Measurements from ENCODE around the gene PTPRG.

PTPRG gene

GRCh38 chr3:62132027-62132602, 570.7 kb downstream of the PTPRG start:
- ATAC-seq (replicated peaks): no peak
- no peaks in the 10 kb centered on the region for H3K4me1 Mint-ChIP-seq
- no peaks in the 10 kb centered on the region for H3K36me3 Mint-ChIP-seq
- no peak for DNase-seq
- H3K27ac Mint-ChIP-seq: no peak overlapping the region
- H3K4me3 Mint-ChIP-seq: no peak overlapping the region
- H3K27me3 Mint-ChIP-seq: peaks cover 7 to 8% of the 10 kb centered on the region in 2 donors
- no peaks in the 10 kb centered on the region for H3K9me3 Mint-ChIP-seq

GRCh38 chr3:62133015-62133414, 571.6 kb downstream of the PTPRG start:
- Mint-ChIP-seq H3K27ac (no peak overlapping the region), H3K4me1 (no peaks in the 10 kb centered on the region), H3K4me3 (no peak overlapping the region), H3K9me3 (no peaks in the 10 kb centered on the region), H3K27me3 (peaks cover 7 to 8% of the 10 kb centered on the region in 2 donors), H3K36me3 (no peaks in the 10 kb centered on the region)
- ATAC-seq (replicated peaks) (no peak), DNase-seq (no peak)

- H3K4me1 Mint-ChIP-seq: no peaks in the 10 kb centered on the region
- no peaks in the 10 kb centered on the region for H3K9me3 Mint-ChIP-seq
- H3K27me3 Mint-ChIP-seq: peaks cover 7 to 8% of the 10 kb centered on the region in 2 donors
- H3K36me3 Mint-ChIP-seq: no peaks in the 10 kb centered on the region
- no peak overlapping the region for H3K27ac Mint-ChIP-seq
- DNase-seq (no peak), ATAC-seq (replicated peaks) (no peak)
- no peak overlapping the region for H3K4me3 Mint-ChIP-seq
Measured at GRCh38 chr3:62134061-62134496, 572.7 kb downstream of the PTPRG start.

- Mint-ChIP-seq H3K36me3 (no peaks in the 10 kb centered on the region), H3K27ac (no peak overlapping the region), H3K4me1 (no peaks in the 10 kb centered on the region), H3K27me3 (peaks cover 7 to 8% of the 10 kb centered on the region in 2 donors), H3K9me3 (no peaks in the 10 kb centered on the region), H3K4me3 (no peak overlapping the region)
- DNase-seq (no peak), ATAC-seq (replicated peaks) (no peak)
Measured at GRCh38 chr3:62135741-62136140, 574.4 kb downstream of the PTPRG start.

GRCh38 chr3:62139957-62140356, 578.6 kb downstream of the PTPRG start:
- Mint-ChIP-seq H3K27me3 (peaks cover 0 to 7% of the 10 kb centered on the region in 2 donors), H3K4me1 (no peaks in the 10 kb centered on the region), H3K4me3 (no peak overlapping the region), H3K27ac (no peak overlapping the region), H3K9me3 (no peaks in the 10 kb centered on the region), H3K36me3 (no peaks in the 10 kb centered on the region)
- no peak for ATAC-seq (replicated peaks)
- DNase-seq: no peak

GRCh38 chr3:62142331-62143085, 581.1 kb downstream of the PTPRG start:
- DNase-seq: no peak
- ATAC-seq (replicated peaks): no peak
- H3K27me3 Mint-ChIP-seq: no peaks in the 10 kb centered on the region
- no peaks in the 10 kb centered on the region for H3K4me1 Mint-ChIP-seq
- H3K9me3 Mint-ChIP-seq: no peaks in the 10 kb centered on the region
- H3K4me3 Mint-ChIP-seq: no peak overlapping the region
- H3K36me3 Mint-ChIP-seq: no peaks in the 10 kb centered on the region
- no peak overlapping the region for H3K27ac Mint-ChIP-seq

- no peak overlapping the region for H3K4me3 Mint-ChIP-seq
Measured at GRCh38 chr3:62143843-62144450, 582.6 kb downstream of the PTPRG start.

GRCh38 chr3:62144482-62144881, 583.1 kb downstream of the PTPRG start:
- DNase-seq: no peak
- H3K9me3 Mint-ChIP-seq: peaks cover 0 to under 1% of the 10 kb centered on the region in 2 donors
- no peak overlapping the region for H3K4me3 Mint-ChIP-seq
- no peak overlapping the region for H3K27ac Mint-ChIP-seq
- H3K36me3 Mint-ChIP-seq: no peaks in the 10 kb centered on the region
- no peaks in the 10 kb centered on the region for H3K27me3 Mint-ChIP-seq
- ATAC-seq (replicated peaks): no peak
- H3K4me1 Mint-ChIP-seq: no peaks in the 10 kb centered on the region

More at GRCh38 chr3:62143843-62144450, 582.6 kb downstream of the PTPRG start:
- ATAC-seq (replicated peaks): no peak
- Mint-ChIP-seq H3K27me3 (no peaks in the 10 kb centered on the region), H3K36me3 (no peaks in the 10 kb centered on the region), H3K9me3 (no peaks in the 10 kb centered on the region), H3K27ac (no peak overlapping the region), H3K4me1 (no peaks in the 10 kb centered on the region)
- no peak for DNase-seq

- ATAC-seq (replicated peaks) (no peak), DNase-seq (no peak)
- Mint-ChIP-seq H3K4me3 (no peak overlapping the region), H3K4me1 (no peaks in the 10 kb centered on the region), H3K36me3 (no peaks in the 10 kb centered on the region), H3K27ac (no peak overlapping the region), H3K9me3 (peaks cover 0 to 3% of the 10 kb centered on the region in 2 donors), H3K27me3 (no peaks in the 10 kb centered on the region)
Measured at GRCh38 chr3:62145086-62145757, 583.9 kb downstream of the PTPRG start.

GRCh38 chr3:62149539-62149938, 588.2 kb downstream of the PTPRG start:
- Mint-ChIP-seq H3K36me3 (no peaks in the 10 kb centered on the region), H3K4me3 (no peak overlapping the region), H3K27me3 (no peaks in the 10 kb centered on the region), H3K9me3 (peaks cover 0 to 3% of the 10 kb centered on the region in 2 donors), H3K27ac (no peak overlapping the region), H3K4me1 (no peaks in the 10 kb centered on the region)
- DNase-seq: no peak
- no peak for ATAC-seq (replicated peaks)

GRCh38 chr3:62149962-62150361, 588.6 kb downstream of the PTPRG start:
- H3K4me3 Mint-ChIP-seq: no peak overlapping the region

GRCh38 chr3:62151591-62151990, 590.2 kb downstream of the PTPRG start:
- H3K27ac Mint-ChIP-seq: no peak overlapping the region
- H3K36me3 Mint-ChIP-seq: no peaks in the 10 kb centered on the region
- H3K27me3 Mint-ChIP-seq: no peaks in the 10 kb centered on the region
- no peak for ATAC-seq (replicated peaks)
- no peaks in the 10 kb centered on the region for H3K4me1 Mint-ChIP-seq
- no peak overlapping the region for H3K4me3 Mint-ChIP-seq
- peaks cover 0 to 3% of the 10 kb centered on the region in 2 donors for H3K9me3 Mint-ChIP-seq
- DNase-seq: no peak

More at GRCh38 chr3:62149962-62150361, 588.6 kb downstream of the PTPRG start:
- ATAC-seq (replicated peaks) (no peak), DNase-seq (no peak)
- no peak overlapping the region for H3K27ac Mint-ChIP-seq
- H3K4me1 Mint-ChIP-seq: no peaks in the 10 kb centered on the region
- H3K27me3 Mint-ChIP-seq: no peaks in the 10 kb centered on the region
- no peaks in the 10 kb centered on the region for H3K36me3 Mint-ChIP-seq
- H3K9me3 Mint-ChIP-seq: peaks cover 0 to 3% of the 10 kb centered on the region in 2 donors

- H3K36me3 Mint-ChIP-seq: no peaks in the 10 kb centered on the region
- no peak for ATAC-seq (replicated peaks)
Measured at GRCh38 chr3:62153231-62153630, 591.9 kb downstream of the PTPRG start.

GRCh38 chr3:62154457-62155148, 593.2 kb downstream of the PTPRG start:
- DNase-seq (no peak), ATAC-seq (replicated peaks) (no peak)
- no peaks in the 10 kb centered on the region for H3K27me3 Mint-ChIP-seq
- no peak overlapping the region for H3K27ac Mint-ChIP-seq
- no peaks in the 10 kb centered on the region for H3K4me1 Mint-ChIP-seq
- peaks cover 0 to 5% of the 10 kb centered on the region in 2 donors for H3K9me3 Mint-ChIP-seq
- H3K36me3 Mint-ChIP-seq: no peaks in the 10 kb centered on the region
- H3K4me3 Mint-ChIP-seq: no peak overlapping the region

More at GRCh38 chr3:62153231-62153630, 591.9 kb downstream of the PTPRG start:
- H3K4me1 Mint-ChIP-seq: no peaks in the 10 kb centered on the region
- H3K4me3 Mint-ChIP-seq: no peak overlapping the region
- no peak overlapping the region for H3K27ac Mint-ChIP-seq
- no peaks in the 10 kb centered on the region for H3K27me3 Mint-ChIP-seq
- no peak for DNase-seq
- H3K9me3 Mint-ChIP-seq: peaks cover 0 to 6% of the 10 kb centered on the region in 2 donors
